ENCODE data around the gene WASF1. TPM values are rescaled to one million over a fixed set of nuclear protein-coding genes. Genes with fewer than 3 reads are reported as not detected.

Gene WASF1
- total and polyA plus RNA-seq, 2 experiments from 2014 or later: 27.4 to 30.5 TPM

DNA sequence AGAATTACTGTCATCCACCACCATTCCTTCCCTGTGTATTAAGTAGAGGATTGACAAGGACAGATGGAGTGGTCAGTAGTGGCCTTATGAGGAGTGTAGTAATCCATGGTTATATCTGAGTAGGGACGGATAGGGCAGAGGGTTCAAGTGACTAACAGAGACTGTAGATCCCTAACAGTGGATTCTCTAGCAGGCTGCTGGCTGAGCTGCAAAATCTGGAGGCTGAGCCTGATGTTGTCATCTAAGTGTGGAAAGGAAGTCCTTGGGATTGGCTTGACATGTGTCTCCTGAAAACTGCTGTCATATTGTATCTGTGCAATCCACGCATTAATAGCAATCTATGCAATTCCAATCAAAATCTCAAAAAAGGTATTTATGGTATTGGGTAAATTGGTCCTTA is 94.2 kb downstream of the WASF1 start:
- no peak for TF ChIP-seq JUNB (IDR thresholded peaks at IDR 0.05; ENCODE audit: unreplicated experiment)
- TF ChIP-seq, protein P1, sequence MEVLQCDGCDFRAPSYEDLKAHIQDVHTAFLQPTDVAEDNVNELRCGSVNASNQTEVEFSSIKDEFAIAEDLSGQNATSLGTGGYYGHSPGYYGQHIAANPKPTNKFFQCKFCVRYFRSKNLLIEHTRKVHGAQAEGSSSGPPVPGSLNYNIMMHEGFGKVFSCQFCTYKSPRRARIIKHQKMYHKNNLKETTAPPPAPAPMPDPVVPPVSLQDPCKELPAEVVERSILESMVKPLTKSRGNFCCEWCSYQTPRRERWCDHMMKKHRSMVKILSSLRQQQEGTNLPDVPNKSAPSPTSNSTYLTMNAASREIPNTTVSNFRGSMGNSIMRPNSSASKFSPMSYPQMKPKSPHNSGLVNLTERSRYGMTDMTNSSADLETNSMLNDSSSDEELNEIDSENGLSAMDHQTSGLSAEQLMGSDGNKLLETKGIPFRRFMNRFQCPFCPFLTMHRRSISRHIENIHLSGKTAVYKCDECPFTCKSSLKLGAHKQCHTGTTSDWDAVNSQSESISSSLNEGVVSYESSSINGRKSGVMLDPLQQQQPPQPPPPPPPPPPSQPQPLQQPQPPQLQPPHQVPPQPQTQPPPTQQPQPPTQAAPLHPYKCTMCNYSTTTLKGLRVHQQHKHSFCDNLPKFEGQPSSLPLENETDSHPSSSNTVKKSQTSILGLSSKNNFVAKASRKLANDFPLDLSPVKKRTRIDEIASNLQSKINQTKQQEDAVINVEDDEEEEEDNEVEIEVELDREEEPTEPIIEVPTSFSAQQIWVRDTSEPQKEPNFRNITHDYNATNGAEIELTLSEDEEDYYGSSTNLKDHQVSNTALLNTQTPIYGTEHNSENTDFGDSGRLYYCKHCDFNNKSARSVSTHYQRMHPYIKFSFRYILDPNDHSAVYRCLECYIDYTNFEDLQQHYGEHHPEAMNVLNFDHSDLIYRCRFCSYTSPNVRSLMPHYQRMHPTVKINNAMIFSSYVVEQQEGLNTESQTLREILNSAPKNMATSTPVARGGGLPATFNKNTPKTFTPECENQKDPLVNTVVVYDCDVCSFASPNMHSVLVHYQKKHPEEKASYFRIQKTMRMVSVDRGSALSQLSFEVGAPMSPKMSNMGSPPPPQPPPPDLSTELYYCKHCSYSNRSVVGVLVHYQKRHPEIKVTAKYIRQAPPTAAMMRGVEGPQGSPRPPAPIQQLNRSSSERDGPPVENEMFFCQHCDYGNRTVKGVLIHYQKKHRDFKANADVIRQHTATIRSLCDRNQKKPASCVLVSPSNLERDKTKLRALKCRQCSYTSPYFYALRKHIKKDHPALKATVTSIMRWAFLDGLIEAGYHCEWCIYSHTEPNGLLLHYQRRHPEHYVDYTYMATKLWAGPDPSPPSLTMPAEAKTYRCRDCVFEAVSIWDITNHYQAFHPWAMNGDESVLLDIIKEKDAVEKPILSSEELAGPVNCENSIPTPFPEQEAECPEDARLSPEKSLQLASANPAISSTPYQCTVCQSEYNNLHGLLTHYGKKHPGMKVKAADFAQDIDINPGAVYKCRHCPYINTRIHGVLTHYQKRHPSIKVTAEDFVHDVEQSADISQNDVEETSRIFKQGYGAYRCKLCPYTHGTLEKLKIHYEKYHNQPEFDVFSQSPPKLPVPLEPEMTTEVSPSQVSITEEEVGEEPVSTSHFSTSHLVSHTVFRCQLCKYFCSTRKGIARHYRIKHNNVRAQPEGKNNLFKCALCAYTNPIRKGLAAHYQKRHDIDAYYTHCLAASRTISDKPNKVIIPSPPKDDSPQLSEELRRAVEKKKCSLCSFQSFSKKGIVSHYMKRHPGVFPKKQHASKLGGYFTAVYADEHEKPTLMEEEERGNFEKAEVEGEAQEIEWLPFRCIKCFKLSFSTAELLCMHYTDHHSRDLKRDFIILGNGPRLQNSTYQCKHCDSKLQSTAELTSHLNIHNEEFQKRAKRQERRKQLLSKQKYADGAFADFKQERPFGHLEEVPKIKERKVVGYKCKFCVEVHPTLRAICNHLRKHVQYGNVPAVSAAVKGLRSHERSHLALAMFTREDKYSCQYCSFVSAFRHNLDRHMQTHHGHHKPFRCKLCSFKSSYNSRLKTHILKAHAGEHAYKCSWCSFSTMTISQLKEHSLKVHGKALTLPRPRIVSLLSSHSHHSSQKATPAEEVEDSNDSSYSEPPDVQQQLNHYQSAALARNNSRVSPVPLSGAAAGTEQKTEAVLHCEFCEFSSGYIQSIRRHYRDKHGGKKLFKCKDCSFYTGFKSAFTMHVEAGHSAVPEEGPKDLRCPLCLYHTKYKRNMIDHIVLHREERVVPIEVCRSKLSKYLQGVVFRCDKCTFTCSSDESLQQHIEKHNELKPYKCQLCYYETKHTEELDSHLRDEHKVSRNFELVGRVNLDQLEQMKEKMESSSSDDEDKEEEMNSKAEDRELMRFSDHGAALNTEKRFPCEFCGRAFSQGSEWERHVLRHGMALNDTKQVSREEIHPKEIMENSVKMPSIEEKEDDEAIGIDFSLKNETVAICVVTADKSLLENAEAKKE (CRISPR knock-in tag; IDR thresholded peaks at IDR 0.05): no peak
- TF ChIP-seq EZH2 (IDR thresholded peaks at IDR 0.05; ENCODE audit: low read depth, unreplicated experiment): no peak
- TF ChIP-seq, protein P2, sequence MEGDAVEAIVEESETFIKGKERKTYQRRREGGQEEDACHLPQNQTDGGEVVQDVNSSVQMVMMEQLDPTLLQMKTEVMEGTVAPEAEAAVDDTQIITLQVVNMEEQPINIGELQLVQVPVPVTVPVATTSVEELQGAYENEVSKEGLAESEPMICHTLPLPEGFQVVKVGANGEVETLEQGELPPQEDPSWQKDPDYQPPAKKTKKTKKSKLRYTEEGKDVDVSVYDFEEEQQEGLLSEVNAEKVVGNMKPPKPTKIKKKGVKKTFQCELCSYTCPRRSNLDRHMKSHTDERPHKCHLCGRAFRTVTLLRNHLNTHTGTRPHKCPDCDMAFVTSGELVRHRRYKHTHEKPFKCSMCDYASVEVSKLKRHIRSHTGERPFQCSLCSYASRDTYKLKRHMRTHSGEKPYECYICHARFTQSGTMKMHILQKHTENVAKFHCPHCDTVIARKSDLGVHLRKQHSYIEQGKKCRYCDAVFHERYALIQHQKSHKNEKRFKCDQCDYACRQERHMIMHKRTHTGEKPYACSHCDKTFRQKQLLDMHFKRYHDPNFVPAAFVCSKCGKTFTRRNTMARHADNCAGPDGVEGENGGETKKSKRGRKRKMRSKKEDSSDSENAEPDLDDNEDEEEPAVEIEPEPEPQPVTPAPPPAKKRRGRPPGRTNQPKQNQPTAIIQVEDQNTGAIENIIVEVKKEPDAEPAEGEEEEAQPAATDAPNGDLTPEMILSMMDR (conservative IDR thresholded peaks at IDR 0.05; ENCODE audit: low read depth in 2 of 2): no peak
- TF ChIP-seq EZH2phosphoT487 (IDR thresholded peaks at IDR 0.05; ENCODE audit: unreplicated experiment): no peak
- no peak for TF ChIP-seq NANOG (IDR thresholded peaks at IDR 0.05; ENCODE audit: borderline replicate concordance)
- TF ChIP-seq, protein P3, sequence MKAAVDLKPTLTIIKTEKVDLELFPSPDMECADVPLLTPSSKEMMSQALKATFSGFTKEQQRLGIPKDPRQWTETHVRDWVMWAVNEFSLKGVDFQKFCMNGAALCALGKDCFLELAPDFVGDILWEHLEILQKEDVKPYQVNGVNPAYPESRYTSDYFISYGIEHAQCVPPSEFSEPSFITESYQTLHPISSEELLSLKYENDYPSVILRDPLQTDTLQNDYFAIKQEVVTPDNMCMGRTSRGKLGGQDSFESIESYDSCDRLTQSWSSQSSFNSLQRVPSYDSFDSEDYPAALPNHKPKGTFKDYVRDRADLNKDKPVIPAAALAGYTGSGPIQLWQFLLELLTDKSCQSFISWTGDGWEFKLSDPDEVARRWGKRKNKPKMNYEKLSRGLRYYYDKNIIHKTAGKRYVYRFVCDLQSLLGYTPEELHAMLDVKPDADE (IDR thresholded peaks at IDR 0.05): no peak
- TF ChIP-seq, protein P4, sequence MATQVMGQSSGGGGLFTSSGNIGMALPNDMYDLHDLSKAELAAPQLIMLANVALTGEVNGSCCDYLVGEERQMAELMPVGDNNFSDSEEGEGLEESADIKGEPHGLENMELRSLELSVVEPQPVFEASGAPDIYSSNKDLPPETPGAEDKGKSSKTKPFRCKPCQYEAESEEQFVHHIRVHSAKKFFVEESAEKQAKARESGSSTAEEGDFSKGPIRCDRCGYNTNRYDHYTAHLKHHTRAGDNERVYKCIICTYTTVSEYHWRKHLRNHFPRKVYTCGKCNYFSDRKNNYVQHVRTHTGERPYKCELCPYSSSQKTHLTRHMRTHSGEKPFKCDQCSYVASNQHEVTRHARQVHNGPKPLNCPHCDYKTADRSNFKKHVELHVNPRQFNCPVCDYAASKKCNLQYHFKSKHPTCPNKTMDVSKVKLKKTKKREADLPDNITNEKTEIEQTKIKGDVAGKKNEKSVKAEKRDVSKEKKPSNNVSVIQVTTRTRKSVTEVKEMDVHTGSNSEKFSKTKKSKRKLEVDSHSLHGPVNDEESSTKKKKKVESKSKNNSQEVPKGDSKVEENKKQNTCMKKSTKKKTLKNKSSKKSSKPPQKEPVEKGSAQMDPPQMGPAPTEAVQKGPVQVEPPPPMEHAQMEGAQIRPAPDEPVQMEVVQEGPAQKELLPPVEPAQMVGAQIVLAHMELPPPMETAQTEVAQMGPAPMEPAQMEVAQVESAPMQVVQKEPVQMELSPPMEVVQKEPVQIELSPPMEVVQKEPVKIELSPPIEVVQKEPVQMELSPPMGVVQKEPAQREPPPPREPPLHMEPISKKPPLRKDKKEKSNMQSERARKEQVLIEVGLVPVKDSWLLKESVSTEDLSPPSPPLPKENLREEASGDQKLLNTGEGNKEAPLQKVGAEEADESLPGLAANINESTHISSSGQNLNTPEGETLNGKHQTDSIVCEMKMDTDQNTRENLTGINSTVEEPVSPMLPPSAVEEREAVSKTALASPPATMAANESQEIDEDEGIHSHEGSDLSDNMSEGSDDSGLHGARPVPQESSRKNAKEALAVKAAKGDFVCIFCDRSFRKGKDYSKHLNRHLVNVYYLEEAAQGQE (IDR thresholded peaks at IDR 0.05; ENCODE audit: unreplicated experiment): no peak
- TF ChIP-seq POLR2AphosphoS5 (IDR thresholded peaks at IDR 0.05; ENCODE audit: low read depth): no peak
- no peak for TF ChIP-seq STAT1 (IDR thresholded peaks at IDR 0.05; ENCODE audit: unreplicated experiment)
- no peak for TF ChIP-seq CREB1 (CRISPR knock-in tag; IDR thresholded peaks at IDR 0.05; ENCODE audit: low read depth)
- TF ChIP-seq ZNF114 (CRISPR knock-in tag; IDR thresholded peaks at IDR 0.05): no peak
- no peak for TF ChIP-seq ZNF331 (CRISPR knock-in tag; IDR thresholded peaks at IDR 0.05; ENCODE audit: low read depth)
- no peaks in the 10 kb centered on the region for H3K27me3 Mint-ChIP-seq (ENCODE audit: insufficient read depth, low read depth, poor library complexity)
- peaks cover 5% of the 10 kb centered on the region; the same call in 2 of the 3 replicates for H3K4me1 Mint-ChIP-seq
- no peaks in the 10 kb centered on the region for H3F3A ChIP-seq (replicated peaks; ENCODE audit: low read depth)
- no peak overlapping the region for H3K4me3 Mint-ChIP-seq
- H3K27me3 ChIP-seq (ENCODE audit: insufficient read depth): no peaks in the 10 kb centered on the region
- H3K9me3 Mint-ChIP-seq: no peaks in the 10 kb centered on the region
- H3K4me3 ChIP-seq: no peak overlapping the region
- no peaks in the 10 kb centered on the region for H3K79me2 ChIP-seq (replicated peaks; ENCODE audit: insufficient read depth)
- DNase-seq (ENCODE audit: low spot score) (no peak), ATAC-seq (no peak)
- H3K27ac Mint-ChIP-seq: no peak overlapping the region
- H3K9me2 ChIP-seq (ENCODE audit: insufficient read depth): no peaks in the 10 kb centered on the region
- no peaks in the 10 kb centered on the region for H4K20me1 ChIP-seq (replicated peaks; ENCODE audit: insufficient read depth)
- no peak overlapping the region for H3K27ac ChIP-seq (ENCODE audit: low read depth)
- no peaks in the 10 kb centered on the region for H3K4me1 ChIP-seq (ENCODE audit: insufficient read depth)
- H3K4me2 ChIP-seq: no peak overlapping the region
- no peaks in the 10 kb centered on the region for H3K36me3 Mint-ChIP-seq (ENCODE audit: low read depth)
- no peak overlapping the region for H2AFZ ChIP-seq
- H3K36me3 ChIP-seq (ENCODE audit: insufficient read depth): no peaks in the 10 kb centered on the region

All from GM23338 (cell line).